ENCODE results near the gene TMEM205.

- TF ChIP-seq, protein P1, sequence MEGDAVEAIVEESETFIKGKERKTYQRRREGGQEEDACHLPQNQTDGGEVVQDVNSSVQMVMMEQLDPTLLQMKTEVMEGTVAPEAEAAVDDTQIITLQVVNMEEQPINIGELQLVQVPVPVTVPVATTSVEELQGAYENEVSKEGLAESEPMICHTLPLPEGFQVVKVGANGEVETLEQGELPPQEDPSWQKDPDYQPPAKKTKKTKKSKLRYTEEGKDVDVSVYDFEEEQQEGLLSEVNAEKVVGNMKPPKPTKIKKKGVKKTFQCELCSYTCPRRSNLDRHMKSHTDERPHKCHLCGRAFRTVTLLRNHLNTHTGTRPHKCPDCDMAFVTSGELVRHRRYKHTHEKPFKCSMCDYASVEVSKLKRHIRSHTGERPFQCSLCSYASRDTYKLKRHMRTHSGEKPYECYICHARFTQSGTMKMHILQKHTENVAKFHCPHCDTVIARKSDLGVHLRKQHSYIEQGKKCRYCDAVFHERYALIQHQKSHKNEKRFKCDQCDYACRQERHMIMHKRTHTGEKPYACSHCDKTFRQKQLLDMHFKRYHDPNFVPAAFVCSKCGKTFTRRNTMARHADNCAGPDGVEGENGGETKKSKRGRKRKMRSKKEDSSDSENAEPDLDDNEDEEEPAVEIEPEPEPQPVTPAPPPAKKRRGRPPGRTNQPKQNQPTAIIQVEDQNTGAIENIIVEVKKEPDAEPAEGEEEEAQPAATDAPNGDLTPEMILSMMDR (IDR thresholded peaks at IDR 0.05; ENCODE audit: insufficient read depth, low read length): no peak
- TF ChIP-seq POLR2AphosphoS5 (IDR thresholded peaks at IDR 0.05; ENCODE audit: low read depth): no peak
- TF ChIP-seq, protein P2, sequence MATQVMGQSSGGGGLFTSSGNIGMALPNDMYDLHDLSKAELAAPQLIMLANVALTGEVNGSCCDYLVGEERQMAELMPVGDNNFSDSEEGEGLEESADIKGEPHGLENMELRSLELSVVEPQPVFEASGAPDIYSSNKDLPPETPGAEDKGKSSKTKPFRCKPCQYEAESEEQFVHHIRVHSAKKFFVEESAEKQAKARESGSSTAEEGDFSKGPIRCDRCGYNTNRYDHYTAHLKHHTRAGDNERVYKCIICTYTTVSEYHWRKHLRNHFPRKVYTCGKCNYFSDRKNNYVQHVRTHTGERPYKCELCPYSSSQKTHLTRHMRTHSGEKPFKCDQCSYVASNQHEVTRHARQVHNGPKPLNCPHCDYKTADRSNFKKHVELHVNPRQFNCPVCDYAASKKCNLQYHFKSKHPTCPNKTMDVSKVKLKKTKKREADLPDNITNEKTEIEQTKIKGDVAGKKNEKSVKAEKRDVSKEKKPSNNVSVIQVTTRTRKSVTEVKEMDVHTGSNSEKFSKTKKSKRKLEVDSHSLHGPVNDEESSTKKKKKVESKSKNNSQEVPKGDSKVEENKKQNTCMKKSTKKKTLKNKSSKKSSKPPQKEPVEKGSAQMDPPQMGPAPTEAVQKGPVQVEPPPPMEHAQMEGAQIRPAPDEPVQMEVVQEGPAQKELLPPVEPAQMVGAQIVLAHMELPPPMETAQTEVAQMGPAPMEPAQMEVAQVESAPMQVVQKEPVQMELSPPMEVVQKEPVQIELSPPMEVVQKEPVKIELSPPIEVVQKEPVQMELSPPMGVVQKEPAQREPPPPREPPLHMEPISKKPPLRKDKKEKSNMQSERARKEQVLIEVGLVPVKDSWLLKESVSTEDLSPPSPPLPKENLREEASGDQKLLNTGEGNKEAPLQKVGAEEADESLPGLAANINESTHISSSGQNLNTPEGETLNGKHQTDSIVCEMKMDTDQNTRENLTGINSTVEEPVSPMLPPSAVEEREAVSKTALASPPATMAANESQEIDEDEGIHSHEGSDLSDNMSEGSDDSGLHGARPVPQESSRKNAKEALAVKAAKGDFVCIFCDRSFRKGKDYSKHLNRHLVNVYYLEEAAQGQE (IDR thresholded peaks at IDR 0.05; ENCODE audit: insufficient replicate concordance, low read depth): no peak
- no peak for TF ChIP-seq SPI1 (IDR thresholded peaks at IDR 0.05; ENCODE audit: borderline replicate concordance, low read depth)
Observed at GRCh38 chr19:11323601-11324078, 22.4 kb downstream of the TMEM205 start.

All from HL-60 (cell line).